ENCODE measurements around the gene ANKRD45.

DNA sequence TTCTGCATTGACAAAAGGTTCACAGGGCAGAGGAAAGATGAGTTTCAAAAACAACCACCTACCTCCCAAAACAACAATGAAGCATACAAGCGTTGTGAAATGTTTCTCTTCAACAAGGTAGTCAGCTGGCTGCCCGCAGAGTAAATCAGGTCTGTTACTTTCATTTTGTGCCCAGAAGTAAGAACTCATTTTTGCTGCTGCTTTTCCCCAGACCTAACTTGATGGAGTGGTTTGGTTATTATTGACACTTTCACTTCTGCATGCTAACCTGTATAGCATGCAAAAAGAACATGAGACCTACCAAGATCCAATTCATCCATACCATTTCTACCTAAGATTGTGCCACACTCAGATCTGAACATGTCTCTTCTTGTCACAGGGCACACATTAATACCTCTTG lies 68.1 kb downstream of the ANKRD45 start:
- TF ChIP-seq TAF1 (IDR thresholded peaks at IDR 0.05; ENCODE audit: borderline replicate concordance, insufficient read depth, low read length) (no peak), POLR2AphosphoS5 (IDR thresholded peaks at IDR 0.05; ENCODE audit: low read depth, low read length) (no peak), SIN3A (IDR thresholded peaks at IDR 0.05; ENCODE audit: borderline replicate concordance, insufficient read depth, low read length) (no peak)

All from PFSK-1 (cell line).